Ectodermal cell (in vitro differentiated cells): ENCODE data around the gene CDC26.

Source experiments
- H3K27ac ChIP-seq: 2 replicates; pipeline ENCODE4 v1.7.0; 2013; ENCODE audit warnings: mild to moderate bottlenecking, low read depth, low read length; ENCODE audit not compliant: insufficient read depth, poor library complexity, severe bottlenecking
- H3K27me3 ChIP-seq: 2 replicates; pipeline ENCODE4 v1.7.0; 2013; ENCODE audit warnings: mild to moderate bottlenecking, low read length; ENCODE audit not compliant: insufficient read depth, control insufficient read depth, poor library complexity, severe bottlenecking
- H3K36me3 ChIP-seq: one replicate; pipeline ENCODE4 v1.7.0; 2013; ENCODE audit warnings: low read length; ENCODE audit not compliant: control insufficient read depth, insufficient read depth
- H3K4me1 ChIP-seq: one replicate; pipeline ENCODE4 v1.7.0; 2013; ENCODE audit warnings: low read length; ENCODE audit not compliant: control insufficient read depth, insufficient read depth
- H3K4me3 ChIP-seq: 2 replicates; pipeline ENCODE4 v1.7.0; 2013; ENCODE audit warnings: low read depth, low read length, control low read depth; ENCODE audit not compliant: insufficient read depth
- H3K9me3 ChIP-seq: 2 replicates; pipeline ENCODE4 v1.7.0; 2013; ENCODE audit warnings: mild to moderate bottlenecking, low read length, moderate library complexity; ENCODE audit not compliant: control insufficient read depth
- WGBS, 2 experiments: methylation state at CpG; one replicate each; pipeline ENCODE4 v1.1.7; 2013; ENCODE audit warnings: missing lambda C conversion rate in 2 of 2; 5-methylcytosine and 5-hydroxymethylcytosine counted together

CDC26 gene

DNA sequence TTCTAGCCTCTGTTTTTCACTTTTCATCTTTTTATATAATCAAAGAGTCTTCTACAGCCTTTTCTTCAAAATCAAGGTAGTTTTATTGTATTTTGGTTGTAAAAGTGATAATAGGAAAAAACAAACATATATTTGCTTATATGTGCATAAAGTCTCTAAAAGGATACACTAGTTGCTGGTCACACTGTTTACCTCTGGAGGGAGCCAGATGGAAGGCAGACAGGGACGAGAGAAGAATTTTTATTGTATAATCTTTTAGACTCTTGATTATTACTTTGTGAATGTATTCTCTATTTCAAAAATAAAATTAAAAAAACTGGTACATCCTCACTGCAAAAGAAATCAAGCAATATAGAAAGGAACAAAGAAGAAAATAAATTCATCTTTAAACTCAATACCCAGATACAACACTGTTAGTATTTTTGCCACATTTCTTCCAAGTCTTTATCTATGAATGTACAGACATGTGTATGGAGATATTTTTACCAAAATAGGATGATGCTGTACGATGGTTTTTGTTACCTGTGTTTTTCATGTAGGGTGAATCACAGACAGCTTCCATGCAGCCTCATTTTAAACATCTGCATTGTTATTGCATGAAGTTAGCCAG lies 33.9 kb upstream of the CDC26 start:
- Histone ChIP-seq H3K9me3 (no peaks in the 10 kb centered on the region), H3K27ac (no peak overlapping the region), H3K4me3 (no peak overlapping the region), H3K4me1 (no peaks in the 10 kb centered on the region), H3K27me3 (no peaks in the 10 kb centered on the region), H3K36me3 (no peaks in the 10 kb centered on the region)
- WGBS, 2 experiments: 19 to 60% methylated on average over 2 of the region's 2 CpGs

DNA sequence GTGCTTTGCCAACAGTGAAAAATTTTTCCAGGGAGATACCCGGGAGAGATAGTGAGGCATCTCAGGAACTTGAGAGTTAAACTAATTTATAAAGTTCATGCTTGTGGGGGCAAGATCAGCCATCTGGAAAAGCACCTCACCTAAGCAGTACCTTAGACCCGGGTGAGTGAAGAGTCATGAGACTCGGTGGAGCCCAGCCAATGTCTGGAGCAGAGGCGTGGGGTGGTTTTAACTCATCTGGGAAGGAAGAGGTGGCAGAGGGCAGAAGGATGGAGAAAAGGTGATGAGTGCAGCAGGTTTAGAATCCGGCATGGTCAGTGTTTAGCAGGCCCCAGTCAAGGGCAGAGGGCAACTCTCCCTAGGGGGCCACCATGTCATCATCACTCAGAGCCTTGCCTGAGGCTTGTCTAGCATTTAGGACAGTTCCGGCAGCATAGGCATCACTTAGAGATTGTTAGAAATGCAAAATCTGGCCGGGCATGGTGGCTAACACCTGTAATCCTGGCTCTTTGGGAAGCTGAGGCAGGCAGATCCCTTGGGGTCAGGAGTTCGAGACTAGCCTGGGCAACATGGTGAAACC lies 32.1 kb upstream of the CDC26 start:
- H3K4me1 ChIP-seq: no peaks in the 10 kb centered on the region
- no peaks in the 10 kb centered on the region for H3K27me3 ChIP-seq
- H3K4me3 ChIP-seq: no peak overlapping the region
- 84 to 85% methylated on average over 8 of the region's 8 CpGs for WGBS, 2 experiments
- no peaks in the 10 kb centered on the region for H3K9me3 ChIP-seq
- no peak overlapping the region for H3K27ac ChIP-seq
- no peaks in the 10 kb centered on the region for H3K36me3 ChIP-seq

DNA sequence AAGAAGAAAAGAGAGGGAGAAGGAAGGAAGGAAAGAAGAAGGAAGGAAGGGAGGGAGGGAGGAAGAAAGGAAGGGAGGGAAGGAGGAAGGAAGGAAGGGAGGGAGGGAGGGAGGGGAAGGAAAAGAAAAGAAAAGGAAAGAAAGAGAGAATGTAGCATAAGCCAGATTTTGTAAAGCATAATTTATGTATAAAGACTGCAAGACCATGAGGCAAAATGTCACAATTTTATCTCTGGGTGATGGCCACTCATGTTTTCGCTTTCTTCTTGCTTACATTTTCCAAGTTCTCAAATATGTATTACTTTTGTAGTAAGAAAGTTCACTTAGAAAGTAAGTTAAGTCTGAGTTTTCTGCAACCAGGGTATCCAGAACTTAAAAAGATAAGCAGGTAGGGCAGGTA lies 31.2 kb upstream of the CDC26 start:
- Histone ChIP-seq H3K4me1 (no peaks in the 10 kb centered on the region), H3K27ac (no peak overlapping the region), H3K27me3 (no peaks in the 10 kb centered on the region), H3K36me3 (no peaks in the 10 kb centered on the region), H3K4me3 (no peak overlapping the region), H3K9me3 (no peaks in the 10 kb centered on the region)
- WGBS, 2 experiments: no CpG with 5 or more reads among the region's 1 CpG

DNA sequence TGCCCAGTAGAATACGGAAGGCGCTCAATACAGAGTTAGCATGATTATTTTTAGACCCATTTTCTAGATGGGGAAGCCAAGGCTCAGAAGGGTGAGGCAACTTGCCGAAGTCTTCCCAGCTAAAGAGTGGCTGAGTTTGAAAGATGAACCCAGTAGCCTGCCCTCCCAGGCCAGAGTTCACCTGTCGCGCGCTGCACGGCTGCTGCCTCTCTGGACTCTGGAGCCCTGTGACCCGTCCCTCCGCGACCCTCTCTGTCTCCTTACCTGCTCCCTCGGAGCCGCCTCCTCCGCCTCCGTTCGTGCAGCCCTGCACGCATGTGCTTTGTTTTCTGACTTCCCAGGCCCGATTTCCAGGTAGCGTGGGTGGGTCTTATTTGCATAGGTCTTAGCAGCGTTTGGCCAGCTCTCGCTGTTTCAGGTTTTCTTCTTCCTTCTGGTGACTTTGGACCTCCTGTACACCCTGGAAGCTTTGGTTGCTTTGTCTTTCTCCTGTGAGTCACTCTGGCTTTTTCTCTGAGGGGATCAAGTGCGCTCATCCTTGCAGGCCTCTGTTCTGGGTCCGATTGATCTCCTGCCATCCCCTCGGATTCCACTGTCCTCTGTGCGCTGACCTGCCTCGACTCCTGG lies 27.5 kb upstream of the CDC26 start, which contains the start of gene RNF183:
Gene RNF183, minus strand, starts transcription at position 585 of the 627 bp plus-strand sequence. CDS start 5,192 bp downstream, outside the sequence.
- Histone ChIP-seq H3K27ac (no peak within 1 kb of the TSS), H3K36me3 (no peaks in the 10 kb centered on the region), H3K27me3 (no peaks in the 10 kb centered on the region), H3K4me1 (no peaks in the 10 kb centered on the region), H3K4me3 (no peak within 1 kb of the TSS), H3K9me3 (no peaks in the 10 kb centered on the region)
- 85 to 89% methylated on average over 25 of the region's 25 CpGs for WGBS, 2 experiments

DNA sequence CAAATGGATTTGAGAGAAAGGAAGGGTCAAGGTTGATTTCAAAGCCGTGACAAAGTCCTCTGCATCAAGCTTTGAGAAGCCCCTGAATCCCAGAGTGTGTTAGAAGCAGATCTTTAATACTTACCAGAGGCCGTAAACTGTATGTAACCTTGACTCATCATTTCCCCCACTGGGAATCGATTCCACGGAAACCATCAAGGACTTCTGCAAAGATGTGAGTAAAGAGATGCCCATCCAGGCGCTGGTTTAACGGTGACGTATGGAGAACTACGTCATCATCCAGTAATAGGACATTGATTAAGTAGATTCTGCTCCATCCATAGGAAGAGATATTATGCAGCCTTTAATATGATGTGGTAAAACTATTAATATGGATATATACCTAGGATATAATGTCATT lies 26.2 kb upstream of the CDC26 start:
- WGBS, 2 experiments: 94 to 95% methylated on average over 8 of the region's 8 CpGs
- no peak overlapping the region for H3K4me3 ChIP-seq
- no peaks in the 10 kb centered on the region for H3K27me3 ChIP-seq
- H3K9me3 ChIP-seq: no peaks in the 10 kb centered on the region
- no peaks in the 10 kb centered on the region for H3K4me1 ChIP-seq
- H3K27ac ChIP-seq: no peak overlapping the region
- H3K36me3 ChIP-seq: no peaks in the 10 kb centered on the region

DNA sequence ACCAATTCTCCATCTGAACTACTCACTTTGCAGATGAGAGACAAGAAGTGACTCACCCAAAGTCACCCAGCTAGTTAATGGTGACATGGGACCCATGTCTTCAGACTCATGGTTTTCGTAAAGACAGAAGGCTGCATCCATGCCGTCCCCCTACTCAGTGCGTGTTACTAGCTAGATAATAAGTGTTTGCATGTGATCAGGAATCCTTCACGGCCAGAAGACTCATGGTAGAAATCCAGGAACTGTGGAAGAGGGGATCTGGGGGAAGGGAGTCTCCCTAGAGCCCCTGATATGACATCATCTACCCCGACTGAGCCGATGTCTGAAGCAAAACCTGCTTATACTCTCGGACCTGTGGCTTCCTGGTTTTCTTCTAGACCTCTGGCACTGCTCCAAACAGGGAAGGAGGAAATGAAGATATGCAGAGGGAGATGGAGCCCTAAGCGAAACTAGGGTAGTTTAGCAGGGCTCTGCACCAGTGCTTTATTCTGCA lies 24.5 kb upstream of the CDC26 start:
- Histone ChIP-seq H3K36me3 (no peaks in the 10 kb centered on the region), H3K27me3 (no peaks in the 10 kb centered on the region), H3K4me3 (no peak overlapping the region), H3K9me3 (no peaks in the 10 kb centered on the region), H3K27ac (no peak overlapping the region), H3K4me1 (no peaks in the 10 kb centered on the region)
- 86 to 91% methylated on average over 8 of the region's 8 CpGs for WGBS, 2 experiments

DNA sequence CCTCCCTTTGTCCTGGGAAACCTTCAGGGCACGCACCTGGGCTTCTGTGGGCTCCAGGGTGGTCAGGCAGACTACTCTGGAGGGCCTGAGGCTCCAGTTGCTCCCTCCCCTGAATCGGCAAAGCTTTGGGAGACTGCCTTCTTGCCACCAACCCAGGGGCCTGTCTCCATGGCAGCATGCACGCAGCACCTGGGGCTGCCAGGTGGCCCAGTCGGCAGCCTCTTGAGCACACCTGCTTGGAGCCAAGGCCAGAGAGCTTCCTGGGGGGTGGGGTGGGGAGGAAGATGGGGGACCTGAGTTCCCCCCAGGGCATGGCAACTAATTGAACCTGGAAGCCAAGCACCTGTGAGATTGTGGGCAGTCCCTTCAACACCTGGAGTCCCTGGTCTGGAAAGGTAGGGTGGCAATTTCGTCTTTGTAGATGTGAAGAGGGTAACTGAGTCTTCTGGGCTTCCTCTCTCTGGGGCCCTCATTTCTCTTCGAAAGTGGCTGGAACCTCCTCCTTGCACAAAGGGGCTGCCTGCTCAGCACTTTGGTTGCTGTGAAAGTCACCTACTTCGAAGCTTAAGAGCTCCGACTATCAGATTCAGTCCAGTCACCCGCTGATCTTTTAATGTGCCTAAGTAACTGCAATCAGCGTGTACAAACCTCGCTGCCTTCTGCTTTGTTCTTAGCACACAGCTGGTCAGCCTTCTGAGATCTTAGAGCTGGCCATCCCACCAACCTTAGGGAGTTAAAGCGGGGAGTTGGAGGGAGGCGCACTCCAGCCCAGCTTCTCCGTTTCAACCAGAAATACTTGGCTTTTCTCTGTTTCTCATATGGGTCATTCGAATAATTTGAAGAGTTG lies 23.8 kb upstream of the CDC26 start:
- Histone ChIP-seq H3K27me3 (no peaks in the 10 kb centered on the region), H3K4me1 (no peaks in the 10 kb centered on the region), H3K36me3 (no peaks in the 10 kb centered on the region), H3K9me3 (no peaks in the 10 kb centered on the region), H3K4me3 (no peak overlapping the region), H3K27ac (no peak overlapping the region)
- 82 to 90% methylated on average over 13 to 15 of the region's 15 CpGs for whole genome bisulfite sequencing, 2 experiments

DNA sequence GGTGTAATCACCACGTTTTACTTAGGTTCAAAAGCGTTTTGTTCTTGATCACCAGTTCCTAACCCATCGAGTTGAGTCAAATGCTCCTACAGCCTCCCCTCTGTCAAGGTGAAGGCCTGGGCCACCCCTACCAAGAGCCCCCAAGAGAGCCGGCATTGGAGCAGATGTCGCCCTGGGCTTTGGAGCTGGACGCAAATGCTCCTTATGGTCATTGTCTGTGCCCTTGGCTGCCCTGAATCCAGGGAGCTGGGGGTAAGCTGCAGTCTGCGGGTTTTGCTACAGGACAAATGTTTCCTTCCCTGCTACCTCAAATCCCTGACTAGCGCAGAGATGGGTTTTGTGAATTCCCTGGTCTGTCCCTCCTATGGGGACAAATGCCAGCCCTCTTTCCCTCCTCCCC lies 22.9 kb upstream of the CDC26 start:
- Histone ChIP-seq H3K4me3 (no peak overlapping the region), H3K4me1 (no peaks in the 10 kb centered on the region), H3K9me3 (no peaks in the 10 kb centered on the region), H3K27ac (no peak overlapping the region), H3K27me3 (no peaks in the 10 kb centered on the region), H3K36me3 (no peaks in the 10 kb centered on the region)
- WGBS, 2 experiments: 92 to 94% methylated on average over 8 of the region's 8 CpGs

DNA sequence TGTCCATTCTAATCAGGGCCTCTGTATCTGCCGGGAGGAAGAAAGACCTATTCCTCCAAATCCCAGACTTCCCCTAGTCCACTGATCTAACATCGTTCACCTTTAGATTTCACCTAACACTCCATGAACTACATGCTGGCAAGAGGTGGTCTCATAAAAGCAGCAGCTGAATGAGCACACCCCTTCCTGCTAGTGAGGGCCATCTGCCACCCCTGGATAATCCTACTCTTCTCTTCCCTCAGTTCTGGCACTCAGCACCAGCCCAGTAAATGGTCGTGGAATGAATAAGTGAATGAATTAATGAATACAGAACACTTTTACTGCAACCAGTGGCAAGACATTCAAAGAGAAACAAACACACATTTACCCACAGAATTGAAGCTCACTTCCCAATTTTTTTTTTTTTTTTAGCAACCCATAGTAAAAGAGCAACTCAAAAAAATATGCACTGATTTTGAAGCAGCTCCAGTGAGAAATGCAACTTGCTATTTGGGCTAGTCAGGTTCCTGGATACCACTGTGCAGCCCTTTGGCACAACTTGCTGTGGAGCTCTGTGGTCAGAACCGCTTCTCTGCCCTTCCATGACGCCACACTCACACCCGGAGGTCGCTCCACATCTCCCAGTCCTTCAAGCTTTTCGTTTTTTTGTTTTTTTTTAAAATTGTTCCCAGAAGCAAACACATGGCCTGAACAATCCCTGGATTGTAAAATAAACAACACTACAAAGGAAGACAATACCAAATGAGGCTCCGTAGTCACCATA lies 21.6 kb upstream of the CDC26 start:
- Histone ChIP-seq H3K4me1 (no peaks in the 10 kb centered on the region), H3K27me3 (no peaks in the 10 kb centered on the region), H3K9me3 (no peaks in the 10 kb centered on the region), H3K36me3 (peaks cover 5% of the 10 kb centered on the region), H3K4me3 (no peak overlapping the region), H3K27ac (no peak overlapping the region)
- 89 to 90% methylated on average over 8 to 9 of the region's 9 CpGs for WGBS, 2 experiments
